GM19240 (cell line): ENCODE measurements around the gene AFF3.

Experiments
- DNase-seq: peaks from one replicate; pipeline ENCODE4 v3.0.0; 2011; ENCODE audit warnings: low spot score; ENCODE audit not compliant: insufficient read length

Gene AFF3

GRCh38 chr2:100151310-100151709 lies 8.9 kb upstream of the AFF3 start:
- no peak for DNase-seq

GRCh38 chr2:100148883-100149282 lies 6.5 kb upstream of the AFF3 start:
- DNase-seq = no peak

- no peak for DNase-seq
These were observed 4.2 kb upstream of the AFF3 start for GRCh38 chr2:100146657-100146960.

- no peak for DNase-seq
These were observed 3.7 kb upstream of the AFF3 start for GRCh38 chr2:100145893-100146656.

- DNase-seq = no peak
These were observed 896 bp upstream of the AFF3 start for GRCh38 chr2:100143286-100143685.

GRCh38 chr2:100141906-100142305 lies 484 bp downstream of the AFF3 start:
- DNase-seq = no peak

GRCh38 chr2:100140582-100140981 lies 1.8 kb downstream of the AFF3 start:
- DNase-seq = no peak

- DNase-seq = no peak
These were observed 4.4 kb downstream of the AFF3 start for GRCh38 chr2:100137866-100138570.

- DNase-seq = no peak
These were observed 5.1 kb downstream of the AFF3 start for GRCh38 chr2:100137318-100137717.

- no peak for DNase-seq
These were observed 6.1 kb downstream of the AFF3 start for GRCh38 chr2:100136310-100136709.

GRCh38 chr2:100135415-100135814 lies 7.0 kb downstream of the AFF3 start:
- DNase-seq = no peak

GRCh38 chr2:100130595-100131391 lies 11.6 kb downstream of the AFF3 start:
- DNase-seq = no peak

- DNase-seq = no peak
These were observed 15.4 kb downstream of the AFF3 start for GRCh38 chr2:100126897-100127401.

GRCh38 chr2:100126201-100126600 lies 16.2 kb downstream of the AFF3 start:
- no peak for DNase-seq

- no peak for DNase-seq
These were observed 16.8 kb downstream of the AFF3 start for GRCh38 chr2:100125626-100126025.

- DNase-seq = no peak
These were observed 17.6 kb downstream of the AFF3 start for GRCh38 chr2:100124761-100125160.

GRCh38 chr2:100121124-100121718 lies 21.2 kb downstream of the AFF3 start:
- no peak for DNase-seq

GRCh38 chr2:100119235-100119634 lies 23.2 kb downstream of the AFF3 start:
- DNase-seq = no peak

- peak; percentile 29 for DNase-seq
These were observed 28.4 kb downstream of the AFF3 start for GRCh38 chr2:100113990-100114433.

GRCh38 chr2:100110614-100111000 lies 31.8 kb downstream of the AFF3 start:
- no peak for DNase-seq

GRCh38 chr2:100109986-100110613 lies 32.3 kb downstream of the AFF3 start:
- DNase-seq = no peak
